ENCODE measurements around the gene SDK2.
"Not testable (repeated sequence)": the region's sequence is repeated elsewhere in the genome, so short reads cannot be mapped to it uniquely, and the experiment has no call there.

The SDK2 gene

DNA sequence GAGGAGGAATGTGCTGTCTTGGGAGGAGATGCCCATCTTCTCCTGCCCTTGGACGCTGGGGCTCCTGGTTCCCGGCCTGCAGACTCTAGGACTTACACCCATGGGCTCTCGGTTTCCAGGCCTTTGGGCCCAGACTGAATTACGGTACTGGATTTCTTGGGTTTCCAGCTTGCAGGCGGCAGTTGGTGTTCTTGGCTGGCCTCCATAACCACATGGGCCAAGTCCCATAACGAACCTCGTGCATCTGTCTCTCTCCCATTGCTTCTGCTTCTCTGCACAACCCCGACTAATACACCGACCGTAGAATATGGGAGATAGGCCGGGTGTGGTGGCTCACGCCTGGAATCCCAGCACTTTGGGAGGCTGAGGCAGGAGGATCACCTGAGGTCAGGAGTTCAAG lies 162.6 kb downstream of the SDK2 start:
- DNase-seq (ENCODE audit: low read depth, low spot score): no peak
- in situ Hi-C loops (cut with HindIII; ENCODE audit: low sequenced_read_pairs): no loop called here
- TF ChIP-seq, protein P1, sequence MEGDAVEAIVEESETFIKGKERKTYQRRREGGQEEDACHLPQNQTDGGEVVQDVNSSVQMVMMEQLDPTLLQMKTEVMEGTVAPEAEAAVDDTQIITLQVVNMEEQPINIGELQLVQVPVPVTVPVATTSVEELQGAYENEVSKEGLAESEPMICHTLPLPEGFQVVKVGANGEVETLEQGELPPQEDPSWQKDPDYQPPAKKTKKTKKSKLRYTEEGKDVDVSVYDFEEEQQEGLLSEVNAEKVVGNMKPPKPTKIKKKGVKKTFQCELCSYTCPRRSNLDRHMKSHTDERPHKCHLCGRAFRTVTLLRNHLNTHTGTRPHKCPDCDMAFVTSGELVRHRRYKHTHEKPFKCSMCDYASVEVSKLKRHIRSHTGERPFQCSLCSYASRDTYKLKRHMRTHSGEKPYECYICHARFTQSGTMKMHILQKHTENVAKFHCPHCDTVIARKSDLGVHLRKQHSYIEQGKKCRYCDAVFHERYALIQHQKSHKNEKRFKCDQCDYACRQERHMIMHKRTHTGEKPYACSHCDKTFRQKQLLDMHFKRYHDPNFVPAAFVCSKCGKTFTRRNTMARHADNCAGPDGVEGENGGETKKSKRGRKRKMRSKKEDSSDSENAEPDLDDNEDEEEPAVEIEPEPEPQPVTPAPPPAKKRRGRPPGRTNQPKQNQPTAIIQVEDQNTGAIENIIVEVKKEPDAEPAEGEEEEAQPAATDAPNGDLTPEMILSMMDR (IDR thresholded peaks at IDR 0.05; ENCODE audit: low read depth, low read length): no peak
- H3K4me3 ChIP-seq (ENCODE audit: low read depth, low read length): no peak overlapping the region

DNA sequence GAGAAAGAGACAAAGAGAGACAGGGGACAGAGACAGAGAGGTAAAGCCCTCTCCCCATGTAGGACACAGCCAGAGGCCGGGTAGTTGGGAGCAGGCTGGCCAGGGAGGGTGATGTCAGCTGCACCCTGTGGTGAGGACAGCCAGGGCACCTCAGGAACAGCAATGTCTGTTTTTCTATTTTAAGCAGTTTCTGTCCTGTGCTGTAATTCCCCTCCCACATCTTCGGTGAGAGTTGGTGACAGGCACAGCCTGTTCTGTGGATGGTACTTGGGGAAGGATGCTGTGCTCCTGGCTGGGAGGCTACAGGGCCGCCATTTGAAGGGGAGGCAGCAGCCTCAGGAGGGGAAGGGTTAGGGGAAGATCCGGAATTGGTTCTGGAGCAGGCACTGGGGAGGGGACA lies 163.5 kb downstream of the SDK2 start:
- TF ChIP-seq, protein P1 (IDR thresholded peaks at IDR 0.05; ENCODE audit: low read depth, low read length): no peak
- no peak for DNase-seq (ENCODE audit: low read depth, low spot score)
- in situ Hi-C loops (cut with HindIII; ENCODE audit: low sequenced_read_pairs): no loop called here
- no peak overlapping the region for H3K4me3 ChIP-seq (ENCODE audit: low read depth, low read length)

DNA sequence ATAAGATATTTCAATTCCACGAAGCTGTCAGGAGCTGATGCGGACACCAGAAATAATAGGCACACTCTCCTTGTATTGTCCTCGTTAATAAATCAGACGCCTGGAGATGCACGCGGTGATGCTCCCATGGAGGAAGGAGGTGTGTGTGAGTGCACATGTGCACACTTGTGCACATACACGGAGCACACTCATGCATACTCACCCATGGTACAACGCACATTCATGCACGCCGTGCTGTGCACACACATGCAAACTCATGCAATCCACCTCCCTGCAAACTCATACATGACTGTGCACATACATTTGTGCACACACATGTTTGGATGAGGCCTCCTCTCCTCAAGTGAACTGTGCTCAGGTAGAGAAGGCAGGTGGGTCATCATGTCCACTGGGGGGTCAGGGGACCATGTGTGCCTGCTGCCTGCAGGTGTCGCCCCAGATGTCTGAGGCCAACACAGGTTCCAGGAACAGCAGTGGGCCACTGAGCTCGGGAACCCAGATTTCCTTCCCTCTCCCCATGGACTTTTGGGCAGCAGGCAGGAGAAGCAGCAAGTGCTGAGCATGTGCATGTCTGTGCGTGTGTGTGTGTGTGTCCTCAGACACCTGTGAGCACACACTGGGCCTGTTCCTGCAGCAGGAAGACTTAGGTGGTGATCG lies 165.3 kb downstream of the SDK2 start:
- H3K4me3 ChIP-seq (ENCODE audit: low read depth, low read length): no peak overlapping the region
- TF ChIP-seq, protein P1 (IDR thresholded peaks at IDR 0.05; ENCODE audit: low read depth, low read length): no peak
- in situ Hi-C loops (cut with HindIII; ENCODE audit: low sequenced_read_pairs): no loop called here
- DNase-seq (ENCODE audit: low read depth, low spot score): no peak

DNA sequence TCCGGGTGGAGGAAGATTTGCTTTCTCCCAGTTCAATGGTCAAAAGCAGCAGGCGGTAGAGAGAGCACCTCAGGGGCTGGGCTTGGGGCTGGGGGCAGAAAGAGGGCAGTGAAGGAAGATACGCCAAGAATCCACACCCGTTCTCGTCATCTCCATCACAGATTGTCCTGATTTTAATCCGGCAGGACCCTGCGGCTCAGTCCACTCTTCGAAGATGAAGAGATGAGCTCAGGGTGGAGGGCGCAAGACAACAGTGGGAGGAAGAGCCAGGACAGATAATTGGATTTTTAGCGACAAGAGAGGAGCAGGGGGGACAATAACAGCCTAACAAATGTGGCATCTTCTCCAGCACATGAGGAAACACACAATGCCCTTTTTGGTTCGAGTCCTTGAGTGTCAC lies 165.9 kb downstream of the SDK2 start:
- no peak for DNase-seq (ENCODE audit: low read depth, low spot score)
- in situ Hi-C loops (cut with HindIII; ENCODE audit: low sequenced_read_pairs): no loop called here
- TF ChIP-seq, protein P1 (IDR thresholded peaks at IDR 0.05; ENCODE audit: low read depth, low read length): no peak
- H3K4me3 ChIP-seq (ENCODE audit: low read depth, low read length): no peak overlapping the region

DNA sequence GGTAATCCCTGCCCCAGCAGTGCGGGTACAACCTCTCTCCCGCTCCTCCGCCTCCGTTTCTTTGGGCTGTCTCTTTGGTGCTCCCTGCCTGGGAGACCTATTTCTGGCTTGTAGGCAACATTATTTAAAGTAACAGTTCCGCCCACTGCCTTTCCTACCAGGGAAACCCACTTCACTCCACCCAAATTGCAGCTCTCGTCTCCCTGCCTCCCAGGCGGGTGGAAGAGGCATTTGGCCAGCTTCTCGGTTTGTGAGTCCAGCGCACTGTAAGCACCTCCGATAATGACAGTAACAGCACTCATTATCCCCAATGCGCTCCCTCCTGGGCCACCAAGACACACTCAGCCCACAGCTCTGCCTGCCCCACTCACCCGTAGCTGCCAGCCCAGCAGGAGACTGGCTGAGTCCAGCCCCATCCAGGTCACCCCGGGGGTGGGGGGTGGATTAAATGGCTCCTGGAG lies 167.3 kb downstream of the SDK2 start:
- no peak for DNase-seq (ENCODE audit: low read depth, low spot score)
- TF ChIP-seq, protein P1 (IDR thresholded peaks at IDR 0.05; ENCODE audit: low read depth, low read length): no peak
- in situ Hi-C loops (cut with HindIII; ENCODE audit: low sequenced_read_pairs): no loop called here
- H3K4me3 ChIP-seq (ENCODE audit: low read depth, low read length): no peak overlapping the region

DNA sequence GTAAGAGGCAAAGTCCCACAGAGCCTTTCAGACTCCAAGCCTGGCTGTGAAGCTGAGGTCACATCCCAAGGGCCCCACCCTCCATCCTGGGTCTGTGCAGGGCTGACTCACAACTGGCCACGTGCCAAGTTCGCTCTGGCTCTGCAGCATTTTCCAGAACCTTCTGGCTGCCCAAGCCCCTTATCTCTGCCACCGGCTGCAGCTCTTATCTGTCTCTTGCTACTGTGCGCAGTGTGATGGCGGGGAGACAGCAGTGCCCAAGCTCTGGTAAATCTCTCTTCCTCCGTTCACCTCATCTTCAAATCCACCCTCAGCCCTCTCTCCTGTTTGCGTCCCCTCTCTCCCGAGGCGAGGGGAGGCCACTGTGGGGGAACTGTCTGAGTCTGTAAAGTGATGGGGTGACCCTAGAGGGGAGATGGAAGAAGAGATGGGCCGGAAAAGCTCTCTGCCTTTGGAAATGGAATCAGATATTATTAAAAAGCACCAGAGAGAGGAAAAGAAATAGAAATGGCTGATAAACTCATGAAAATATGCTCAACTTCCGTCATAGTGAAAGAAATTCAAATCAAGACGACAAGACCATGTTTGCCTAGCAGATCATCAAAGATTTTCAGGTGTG lies 169.8 kb downstream of the SDK2 start:
- peak; percentile 43 for DNase-seq (ENCODE audit: low read depth, low spot score)
- H3K4me3 ChIP-seq (ENCODE audit: low read depth, low read length): no peak overlapping the region
- TF ChIP-seq, protein P1 (IDR thresholded peaks at IDR 0.05; ENCODE audit: low read depth, low read length): no peak
- in situ Hi-C loops (cut with HindIII; ENCODE audit: low sequenced_read_pairs): no loop called here

DNA sequence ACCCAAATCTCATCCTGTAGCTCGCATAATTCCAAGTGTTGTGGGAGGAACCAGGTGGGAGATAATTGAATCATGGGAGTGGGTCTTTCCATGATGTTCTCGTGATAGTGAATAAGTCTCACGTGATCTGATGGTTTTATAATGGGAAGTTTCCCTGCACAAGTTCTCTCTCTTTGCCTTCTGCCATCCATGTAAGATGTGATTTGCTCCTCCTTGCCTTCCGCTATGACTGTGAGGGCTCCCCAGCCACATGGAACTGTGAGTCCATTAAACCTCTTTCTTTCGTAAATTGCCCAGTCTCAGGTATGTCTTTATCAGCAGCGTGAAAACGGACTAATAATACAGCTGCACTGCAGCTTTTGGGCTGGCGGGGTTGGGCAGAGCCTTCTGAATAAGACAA lies 171.5 kb downstream of the SDK2 start:
- DNase-seq (ENCODE audit: low read depth, low spot score); in situ Hi-C loops (cut with HindIII; ENCODE audit: low sequenced_read_pairs); H3K4me3 ChIP-seq (ENCODE audit: low read depth, low read length): not testable (repeated sequence)

Data from astrocyte of the spinal cord (primary cell).